Measurements from ENCODE around the gene SEC22A.

DNA sequence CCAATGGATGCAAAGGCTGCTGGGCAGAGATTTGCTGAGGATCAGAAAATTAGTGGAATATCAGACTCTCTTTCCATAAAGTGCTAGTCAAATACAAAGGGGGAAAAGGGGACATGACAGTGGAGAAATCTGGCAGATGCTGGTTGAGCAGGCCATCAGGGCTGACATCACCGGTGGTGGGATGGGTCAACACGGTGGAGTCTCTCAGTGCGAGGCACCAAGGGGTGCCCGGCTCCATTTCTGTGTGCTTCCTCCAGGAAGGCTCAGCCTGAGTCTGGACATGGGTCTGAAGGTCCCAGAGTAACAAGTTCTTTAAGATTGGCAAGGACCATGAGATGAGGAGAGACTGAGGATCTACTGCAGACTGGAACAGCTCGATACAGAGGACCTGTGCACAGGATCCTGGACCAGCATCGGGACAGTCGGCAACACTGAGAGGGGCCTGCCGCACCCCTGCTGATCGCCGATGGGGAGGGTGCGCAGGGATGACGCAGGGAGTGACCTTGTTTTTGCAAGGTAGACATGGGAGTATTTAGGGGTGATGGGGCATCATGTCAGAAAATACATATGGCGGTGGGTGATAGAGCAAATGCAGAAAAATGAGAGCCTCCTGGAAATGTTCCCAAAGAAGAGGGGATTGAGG lies 92.7 kb downstream of the SEC22A start:
- TF ChIP-seq, protein P1, sequence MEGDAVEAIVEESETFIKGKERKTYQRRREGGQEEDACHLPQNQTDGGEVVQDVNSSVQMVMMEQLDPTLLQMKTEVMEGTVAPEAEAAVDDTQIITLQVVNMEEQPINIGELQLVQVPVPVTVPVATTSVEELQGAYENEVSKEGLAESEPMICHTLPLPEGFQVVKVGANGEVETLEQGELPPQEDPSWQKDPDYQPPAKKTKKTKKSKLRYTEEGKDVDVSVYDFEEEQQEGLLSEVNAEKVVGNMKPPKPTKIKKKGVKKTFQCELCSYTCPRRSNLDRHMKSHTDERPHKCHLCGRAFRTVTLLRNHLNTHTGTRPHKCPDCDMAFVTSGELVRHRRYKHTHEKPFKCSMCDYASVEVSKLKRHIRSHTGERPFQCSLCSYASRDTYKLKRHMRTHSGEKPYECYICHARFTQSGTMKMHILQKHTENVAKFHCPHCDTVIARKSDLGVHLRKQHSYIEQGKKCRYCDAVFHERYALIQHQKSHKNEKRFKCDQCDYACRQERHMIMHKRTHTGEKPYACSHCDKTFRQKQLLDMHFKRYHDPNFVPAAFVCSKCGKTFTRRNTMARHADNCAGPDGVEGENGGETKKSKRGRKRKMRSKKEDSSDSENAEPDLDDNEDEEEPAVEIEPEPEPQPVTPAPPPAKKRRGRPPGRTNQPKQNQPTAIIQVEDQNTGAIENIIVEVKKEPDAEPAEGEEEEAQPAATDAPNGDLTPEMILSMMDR (IDR thresholded peaks at IDR 0.05) = no peak
- TF ChIP-seq POLR2A (IDR thresholded peaks at IDR 0.05) = no peak
